Esophagus (tissue), 2 donors: Measurements from ENCODE around the gene CEND1. TPM values are rescaled to one million over a fixed set of nuclear protein-coding genes. Genes with fewer than 3 reads are reported as not detected.

Source experiments
- H3K27ac ChIP-seq, 2 donors: one replicate each; pipeline ENCODE4 v1.5.1; 2013; ENCODE audit warnings: low read depth in 2 of 2, mild to moderate bottlenecking in 2 of 2, inconsistent platforms in 1 of 2, low read length in 1 of 2, moderate library complexity in 1 of 2
- H3K27me3 ChIP-seq, 2 donors: one replicate each; pipeline ENCODE4 v1.6.1; 2013; ENCODE audit warnings: low read length in 2 of 2, control low read depth in 1 of 2, mild to moderate bottlenecking in 1 of 2; ENCODE audit not compliant: insufficient read depth in 2 of 2, control insufficient read depth in 1 of 2
- H3K36me3 ChIP-seq, 2 donors: one replicate each; pipeline ENCODE4 v1.6.1; 2013; ENCODE audit warnings: low read length in 1 of 2; ENCODE audit not compliant: control insufficient read depth in 2 of 2, insufficient read depth in 2 of 2
- H3K4me1 ChIP-seq, 2 donors: one replicate each; pipeline ENCODE4 v1.6.1; 2013; ENCODE audit warnings: low read length in 1 of 2; ENCODE audit not compliant: control insufficient read depth in 2 of 2, insufficient read depth in 2 of 2
- H3K4me3 ChIP-seq, 2 donors: one replicate each; pipeline ENCODE4 v1.5.1; 2013; ENCODE audit warnings: low read length in 2 of 2, mild to moderate bottlenecking in 2 of 2, low read depth in 1 of 2, moderate library complexity in 1 of 2
- H3K9me3 ChIP-seq, 2 donors: one replicate each; pipeline ENCODE4 v1.6.1; 2013; ENCODE audit warnings: mild to moderate bottlenecking in 2 of 2, low read depth in 1 of 2, low read length in 1 of 2, moderate library complexity in 1 of 2; ENCODE audit not compliant: control insufficient read depth in 2 of 2, insufficient read depth in 1 of 2
- WGBS, 2 donors: extraction: QIAGEN DNeasy Blood & Tissue Kit; methylation state at CpG; one replicate each; pipeline ENCODE4 v1.1.7; 2013; 5-methylcytosine and 5-hydroxymethylcytosine counted together
- polyA plus RNA-seq, 2 donors: library from polyadenylated mRNA; stranded (reverse); fragments of 200-250 nt; gene quantifications; one replicate each; pipeline ENCODE4 v1.2.3, GENCODE V29; 2013
- donor health status: healthy with polysubstance abuse.
- donor health status: Bipolar disorder and iron deficiency.

The CEND1 gene
- polyA plus RNA-seq, 2 donors: 0.10 to 0.12 TPM

DNA sequence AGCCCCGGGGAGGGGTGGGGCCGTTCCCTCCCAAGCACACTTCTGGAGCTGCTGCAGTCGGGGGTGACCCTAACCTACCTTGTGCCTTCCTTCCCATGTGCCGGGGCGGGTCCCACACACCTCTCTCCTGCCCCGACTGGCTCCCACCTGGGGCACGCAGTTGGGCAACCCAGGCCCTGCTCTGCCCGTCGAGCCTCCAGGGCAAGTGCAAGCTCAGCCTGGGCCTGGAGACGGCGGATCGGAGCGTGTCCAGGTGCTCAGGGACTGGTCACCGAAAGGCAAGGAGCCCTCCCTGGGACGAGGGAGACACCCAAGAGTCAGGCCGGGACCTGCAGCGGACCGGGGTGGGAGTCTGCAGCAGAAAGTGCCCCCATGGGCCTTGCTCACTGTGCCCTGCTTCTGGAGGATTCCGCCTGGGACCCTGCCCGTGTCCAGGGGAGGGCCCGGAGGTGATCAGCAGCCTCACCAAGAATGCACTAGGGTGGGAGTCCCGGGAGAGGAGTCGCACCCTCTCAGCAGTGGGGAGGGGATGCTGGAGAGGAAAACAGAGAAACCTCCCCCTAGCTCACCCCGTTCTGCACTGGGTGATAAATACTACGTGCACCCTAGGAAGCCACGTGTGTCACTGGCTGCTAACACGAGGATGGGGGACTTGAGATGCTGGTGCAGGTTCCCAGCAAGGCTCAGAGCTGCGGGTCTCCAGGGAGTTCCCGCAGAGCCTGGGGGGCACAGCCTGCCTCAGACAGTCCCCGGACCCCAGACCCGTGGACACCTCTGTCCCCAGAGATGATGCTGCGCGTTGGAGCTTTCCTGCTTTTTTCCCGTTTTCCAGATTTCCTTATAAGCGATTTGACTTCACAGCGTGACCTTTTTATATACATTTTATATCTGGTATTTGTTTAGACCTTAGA, 7.4 kb downstream of the CEND1 start:
- Histone ChIP-seq H3K27me3 (no peaks in the 10 kb centered on the region), H3K36me3 (peaks cover 0 to 11% of the 10 kb centered on the region in 2 donors), H3K4me1 (peaks cover 3 to 24% of the 10 kb centered on the region in 2 donors), H3K4me3 (no peak overlapping the region), H3K27ac (no peak overlapping the region), H3K9me3 (no peaks in the 10 kb centered on the region)
- WGBS, 2 donors: 68 to 76% methylated on average over 35 to 36 of the region's 36 CpGs

DNA sequence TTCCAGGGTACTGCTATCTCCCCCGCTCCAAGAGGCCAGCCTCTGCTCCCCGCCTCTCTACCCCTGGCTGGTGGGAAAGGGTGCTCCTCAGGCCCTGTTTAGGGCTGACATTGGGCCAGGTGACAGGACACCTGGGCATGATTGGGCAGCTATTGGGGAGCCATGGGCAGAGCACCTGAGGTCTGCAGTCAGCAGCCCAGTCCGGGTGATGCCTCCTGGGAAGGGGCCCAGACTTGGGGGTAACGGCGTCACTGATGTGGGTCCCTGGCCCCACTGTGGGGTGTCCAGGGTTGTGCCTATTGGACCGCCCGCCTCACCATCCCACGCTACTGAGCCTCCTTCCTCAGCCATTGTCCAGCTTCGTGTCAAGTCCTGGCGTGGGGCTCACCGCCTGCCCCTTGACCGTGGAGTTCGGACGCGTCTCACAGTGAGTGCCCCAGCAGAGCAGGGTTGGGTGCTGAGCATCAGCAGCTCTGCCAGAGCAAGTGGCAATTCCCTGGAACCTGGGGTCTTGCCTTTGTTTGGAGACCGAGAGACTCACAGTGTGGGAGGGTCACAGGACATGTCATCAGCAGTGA, 9.8 kb downstream of the CEND1 start:
- Histone ChIP-seq H3K27ac (no peak overlapping the region), H3K4me1 (peaks cover 9 to 36% of the 10 kb centered on the region in 2 donors), H3K27me3 (no peaks in the 10 kb centered on the region), H3K4me3 (no peak overlapping the region), H3K36me3 (peaks cover 0 to 11% of the 10 kb centered on the region in 2 donors), H3K9me3 (no peaks in the 10 kb centered on the region)
- WGBS, 2 donors: 95 to 97% methylated on average over 16 of the region's 16 CpGs

DNA sequence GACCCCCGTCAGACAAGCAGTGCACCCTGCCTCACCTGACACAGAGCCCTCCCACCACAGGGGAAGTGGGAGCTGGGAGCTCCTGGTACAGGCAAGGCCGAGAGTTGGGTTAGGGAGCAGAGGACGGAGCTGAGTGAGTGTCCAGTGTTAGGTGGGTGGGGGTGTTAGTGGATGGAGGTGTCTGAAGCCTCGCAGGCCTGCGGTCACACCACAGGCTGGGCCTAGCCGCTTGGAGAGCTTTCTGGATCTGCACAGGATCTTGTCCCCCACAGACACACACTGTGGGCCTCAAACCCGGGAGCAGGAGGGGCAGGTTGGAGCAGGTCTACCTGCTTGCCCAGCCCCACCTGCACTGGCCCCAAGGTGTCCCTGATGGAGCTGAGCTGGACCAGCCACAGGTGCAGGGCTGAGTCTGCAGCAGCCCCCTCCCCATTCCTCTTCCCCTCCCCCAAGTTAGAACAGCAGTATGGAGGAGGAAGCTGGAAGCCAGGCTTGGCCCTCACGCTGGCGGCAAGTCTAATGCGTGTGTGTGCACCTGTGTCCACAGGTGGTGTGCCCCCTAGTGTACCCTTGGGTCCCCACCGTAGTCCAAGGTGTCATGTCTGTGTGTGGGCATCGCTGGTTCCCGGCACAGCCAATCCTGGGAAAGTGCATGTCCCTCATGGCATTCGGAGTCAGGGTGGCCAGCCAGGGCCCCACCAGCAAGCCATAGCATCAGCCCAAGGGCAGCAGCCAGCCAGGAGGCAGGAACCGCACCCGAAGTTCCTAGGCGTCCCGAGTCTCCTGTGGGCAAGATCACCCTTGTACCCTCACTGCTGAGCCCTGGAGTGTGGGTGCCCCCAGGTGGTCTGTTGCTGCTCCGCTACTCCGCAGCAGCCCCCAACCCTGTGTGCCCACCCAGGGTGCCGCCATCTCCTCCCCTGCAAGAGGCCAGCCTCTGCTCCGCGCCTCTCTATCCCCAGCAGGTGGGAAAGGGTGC, 10.6 kb downstream of the CEND1 start:
- peaks cover 13 to 39% of the 10 kb centered on the region in 2 donors for H3K4me1 ChIP-seq
- WGBS, 2 donors: 93% methylated on average over 23 of the region's 23 CpGs
- no peak overlapping the region for H3K27ac ChIP-seq
- peaks cover 0 to 15% of the 10 kb centered on the region in 2 donors for H3K36me3 ChIP-seq
- H3K4me3 ChIP-seq: no peak overlapping the region
- H3K27me3 ChIP-seq: no peaks in the 10 kb centered on the region
- H3K9me3 ChIP-seq: no peaks in the 10 kb centered on the region

DNA sequence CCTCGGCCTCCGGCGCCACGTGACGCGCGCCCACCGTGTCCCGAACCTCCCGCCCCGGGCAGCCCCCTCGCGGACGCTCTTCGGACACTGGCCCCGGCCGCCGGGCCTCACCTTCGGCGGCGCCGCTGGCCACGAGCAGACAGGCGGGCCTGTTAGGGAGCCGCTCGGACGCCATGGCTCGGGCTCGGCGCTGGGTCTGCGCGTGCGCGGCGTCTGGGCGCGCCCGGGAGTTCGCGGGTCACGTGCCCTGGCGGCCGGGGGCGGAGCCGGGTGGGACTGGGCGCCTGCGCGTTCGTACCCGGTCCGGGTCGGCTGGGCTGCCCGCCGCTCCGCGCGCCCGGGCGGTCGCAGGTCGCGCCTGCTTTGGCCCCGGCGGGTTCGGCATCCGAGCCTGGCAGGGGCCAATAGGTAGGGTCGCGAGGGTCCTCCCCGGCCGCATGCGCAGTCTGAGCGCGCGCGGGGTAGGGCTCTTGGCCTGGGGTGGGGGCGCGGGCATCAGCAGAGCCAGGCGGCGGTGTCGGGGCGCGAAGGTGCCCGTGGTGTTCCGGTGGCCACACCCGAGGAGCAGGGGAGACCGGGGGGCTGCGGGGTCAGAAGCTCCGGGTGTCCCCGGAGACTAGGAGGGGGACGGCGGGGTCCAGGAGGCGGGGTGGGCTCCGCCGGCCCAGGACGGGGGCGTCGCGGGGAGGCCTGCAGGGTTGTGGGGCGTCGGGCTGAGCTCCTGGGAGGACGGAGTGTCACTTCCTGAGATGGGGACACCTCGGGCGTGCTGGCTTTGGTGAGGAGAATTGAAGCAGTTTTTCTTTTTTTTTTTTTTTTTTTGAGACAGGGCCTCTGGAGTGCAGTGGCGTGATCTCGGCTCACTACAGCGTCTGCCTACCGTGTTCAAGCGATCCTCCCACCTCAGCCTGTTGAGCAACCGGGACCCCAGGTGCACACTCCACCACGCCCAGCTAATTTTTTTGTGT, 12.3 kb downstream of the CEND1 start, which contains the start of gene GATD1:
GATD1 (minus strand) TSS at position 200 of the 968 bp plus-strand sequence; CDS start at position 175, 25 bp downstream.
- H3K27me3 ChIP-seq: no peaks in the 10 kb centered on the region
- H3K4me1 ChIP-seq: peaks cover 13 to 35% of the 10 kb centered on the region in 2 donors
- peak within 1 kb of the TSS; percentile 59 to 94 for H3K4me3 ChIP-seq
- H3K27ac ChIP-seq: peak within 1 kb of the TSS; percentile 81 to 83
- H3K9me3 ChIP-seq: no peaks in the 10 kb centered on the region
- H3K36me3 ChIP-seq: peaks cover 3 to 28% of the 10 kb centered on the region in 2 donors
- 1% methylated on average over 93 to 110 of the region's 110 CpGs for WGBS, 2 donors

DNA sequence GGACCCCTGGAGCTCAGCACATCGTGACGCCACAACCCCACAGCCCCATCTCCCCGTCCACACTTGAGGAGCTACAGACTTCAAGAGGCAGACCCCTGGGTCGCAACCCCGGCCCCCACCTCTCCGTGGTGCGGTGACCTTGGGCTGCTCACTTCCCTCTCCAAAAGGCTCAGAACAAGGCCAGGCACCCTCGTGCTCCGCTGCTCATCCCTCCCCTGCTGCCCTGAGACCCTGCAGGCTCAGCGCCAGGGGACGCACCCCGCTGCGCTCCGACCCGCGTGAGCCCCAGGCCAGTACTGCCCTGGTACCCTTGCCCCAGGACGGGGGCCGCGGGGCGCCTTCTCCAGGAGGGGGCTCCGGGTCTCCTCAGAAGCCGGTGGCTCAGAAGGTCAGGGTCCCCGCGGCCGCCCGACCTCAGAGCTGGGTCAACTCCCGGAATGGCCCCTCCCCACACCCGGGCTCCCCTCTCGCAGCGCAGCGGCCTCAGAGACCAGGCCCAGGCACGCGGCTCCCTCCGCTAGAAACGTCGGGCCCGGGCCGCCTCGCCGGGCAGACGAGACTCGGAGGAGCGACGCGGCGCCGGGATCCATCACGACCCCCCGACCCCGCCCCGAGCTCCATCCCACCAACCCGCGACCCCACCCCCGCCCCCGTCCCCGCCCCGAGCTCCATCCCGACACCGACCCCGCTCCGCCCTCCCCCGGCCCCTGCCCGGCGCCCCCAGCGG, 13.2 kb downstream of the CEND1 start:
- Histone ChIP-seq H3K4me3 (peak overlapping the region; percentile 59 to 94), H3K27ac (peak overlapping the region; percentile 81 to 83), H3K36me3 (peaks cover 3 to 34% of the 10 kb centered on the region in 2 donors), H3K4me1 (peaks cover 13 to 27% of the 10 kb centered on the region in 2 donors), H3K27me3 (no peaks in the 10 kb centered on the region), H3K9me3 (no peaks in the 10 kb centered on the region)
- WGBS, 2 donors: 0 to 1% methylated on average over 45 to 62 of the region's 65 CpGs

DNA sequence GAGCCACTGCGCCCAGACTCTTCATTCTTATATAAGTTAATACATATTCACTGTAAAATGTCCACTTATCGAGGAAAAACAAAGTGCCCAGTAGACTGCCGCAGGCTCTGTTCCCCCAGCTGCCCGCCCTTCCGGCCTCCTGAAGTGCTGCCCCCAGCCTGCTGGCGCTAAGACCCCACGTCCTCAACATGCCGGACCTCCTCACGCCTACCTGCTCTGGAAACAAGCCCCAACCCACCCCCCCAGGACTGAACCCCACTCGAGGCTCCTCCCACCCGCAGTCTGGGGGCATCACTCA, 13.7 kb downstream of the CEND1 start:
- Histone ChIP-seq H3K27me3 (no peaks in the 10 kb centered on the region), H3K9me3 (no peaks in the 10 kb centered on the region), H3K27ac (peak overlapping the region; percentile 4 to 81), H3K4me3 (peak overlapping the region; percentile 59 to 94), H3K36me3 (peaks cover 3 to 39% of the 10 kb centered on the region in 2 donors), H3K4me1 (peaks cover 13 to 27% of the 10 kb centered on the region in 2 donors)
- 31 to 34% methylated on average over 11 of the region's 11 CpGs for WGBS, 2 donors

DNA sequence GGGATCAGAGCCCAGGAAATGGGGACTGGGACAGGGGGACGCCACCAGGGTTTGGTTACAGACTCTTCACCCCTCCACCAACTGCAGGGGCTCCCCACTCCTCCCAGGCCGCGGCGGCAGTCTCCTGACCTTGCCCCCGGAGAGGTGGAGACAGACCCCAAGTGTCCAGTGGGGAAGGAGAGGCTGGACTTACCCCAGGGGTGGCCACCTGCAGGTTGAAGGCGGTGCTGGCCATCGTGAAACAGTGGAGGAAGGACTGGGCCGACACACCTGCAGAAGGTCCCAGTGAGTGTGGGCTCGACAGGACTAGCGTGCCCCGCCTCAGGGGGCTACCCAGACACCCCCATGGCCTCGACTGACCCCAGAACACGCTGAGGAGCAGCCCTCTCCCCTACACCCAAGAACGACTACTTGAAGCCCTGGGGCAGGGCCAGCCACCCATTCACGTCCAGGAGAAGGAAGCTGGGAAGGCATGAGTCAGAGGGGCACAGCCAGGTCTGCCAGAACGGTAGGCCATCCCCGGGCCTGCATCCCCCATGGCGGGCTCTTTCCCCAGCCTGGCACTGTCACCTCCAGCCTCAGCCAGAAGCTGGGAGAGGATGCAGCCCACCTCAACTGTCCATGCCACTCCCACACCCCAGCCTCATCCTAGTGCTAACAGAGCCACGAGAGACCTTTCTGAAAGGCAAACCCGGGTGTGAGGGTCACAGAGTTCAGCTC, 14.9 kb downstream of the CEND1 start:
- Histone ChIP-seq H3K4me1 (peaks cover 13 to 27% of the 10 kb centered on the region in 2 donors), H3K27me3 (no peaks in the 10 kb centered on the region), H3K27ac (peak overlapping the region; percentile 10 to 63), H3K9me3 (no peaks in the 10 kb centered on the region), H3K36me3 (peaks cover 14 to 45% of the 10 kb centered on the region in 2 donors), H3K4me3 (no peak overlapping the region)
- 66 to 78% methylated on average over 19 to 20 of the region's 20 CpGs for WGBS, 2 donors

DNA sequence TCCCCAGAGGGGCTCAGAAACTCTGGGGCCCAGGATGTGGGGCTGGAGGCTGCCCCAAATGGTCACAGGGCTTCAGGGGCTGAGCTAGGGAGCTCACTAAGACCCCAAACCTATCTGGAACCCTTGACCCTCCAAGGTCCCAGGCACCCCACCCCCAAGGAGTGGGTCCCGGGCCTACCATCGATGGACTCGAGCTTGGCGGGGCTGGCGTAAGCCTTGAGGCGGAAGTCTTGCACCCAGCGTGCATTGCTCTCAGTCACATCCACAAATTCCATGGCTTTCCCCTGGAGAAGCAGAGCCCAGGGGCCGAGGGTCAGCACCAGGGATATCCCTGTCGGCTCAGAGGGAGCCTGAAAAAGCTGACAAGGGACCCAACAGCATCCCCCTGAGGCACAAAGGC, 16.1 kb downstream of the CEND1 start:
- peaks cover 13 to 20% of the 10 kb centered on the region in 2 donors for H3K4me1 ChIP-seq
- H3K27ac ChIP-seq: no peak overlapping the region
- 93 to 95% methylated on average over 9 of the region's 9 CpGs for WGBS, 2 donors
- H3K27me3 ChIP-seq: no peaks in the 10 kb centered on the region
- no peak overlapping the region for H3K4me3 ChIP-seq
- H3K9me3 ChIP-seq: no peaks in the 10 kb centered on the region
- H3K36me3 ChIP-seq: peaks cover 16 to 44% of the 10 kb centered on the region in 2 donors
